SK-N-SH (cell line): ENCODE results near the gene NOL8.

Experiments used
- EP300 ChIP-seq, 2 experiments: IDR thresholded peaks; 2 replicates each; pipeline versions ENCODE4 v1.4.0 to v1.6.1; 2012; ENCODE audit warnings: borderline replicate concordance in 1 of 2, low read depth in 1 of 2, low read length in 1 of 2
- EZH2phosphoT487 ChIP-seq: fragments of 200-600 bp; sonication (generic); IDR thresholded peaks from 2 replicates; pipeline ENCODE4 v1.6.1; 2017; ENCODE audit warnings: low read depth, mixed run types, mild to moderate bottlenecking, antibody characterized with exemption, moderate library complexity, borderline replicate concordance
- POLR2AphosphoS5 ChIP-seq: IDR thresholded peaks from 2 replicates; pipeline ENCODE4 v1.6.1; 2012; ENCODE audit warnings: low read depth, low read length
- RAD21 ChIP-seq: IDR thresholded peaks from 2 replicates; pipeline ENCODE4 v1.6.1; 2012; ENCODE audit warnings: mild to moderate bottlenecking, low read length
- TEAD4 ChIP-seq: IDR thresholded peaks from 2 replicates; pipeline ENCODE4 v1.4.0; 2012; ENCODE audit warnings: mild to moderate bottlenecking, borderline replicate concordance; ENCODE audit not compliant: insufficient read depth
- TF ChIP-seq, protein P1 (sequence below): fragments of 200-600 bp; sonication (generic); IDR thresholded peaks from 2 replicates; pipeline ENCODE4 v1.6.1; 2017; ENCODE audit warnings: antibody characterized with exemption, mild to moderate bottlenecking, moderate library complexity

GRCh38 chr9:92310562-92310961 is 14.6 kb downstream of the NOL8 start:
- TF ChIP-seq EZH2phosphoT487 (no peak), POLR2AphosphoS5 (no peak), TEAD4 (no peak), EP300 (IDR thresholded peaks at IDR 0.05; ENCODE audit: borderline replicate concordance in 1 of 2, low read depth in 1 of 2, low read length in 1 of 2) (no peak), RAD21 (no peak)
- TF ChIP-seq, protein P1, sequence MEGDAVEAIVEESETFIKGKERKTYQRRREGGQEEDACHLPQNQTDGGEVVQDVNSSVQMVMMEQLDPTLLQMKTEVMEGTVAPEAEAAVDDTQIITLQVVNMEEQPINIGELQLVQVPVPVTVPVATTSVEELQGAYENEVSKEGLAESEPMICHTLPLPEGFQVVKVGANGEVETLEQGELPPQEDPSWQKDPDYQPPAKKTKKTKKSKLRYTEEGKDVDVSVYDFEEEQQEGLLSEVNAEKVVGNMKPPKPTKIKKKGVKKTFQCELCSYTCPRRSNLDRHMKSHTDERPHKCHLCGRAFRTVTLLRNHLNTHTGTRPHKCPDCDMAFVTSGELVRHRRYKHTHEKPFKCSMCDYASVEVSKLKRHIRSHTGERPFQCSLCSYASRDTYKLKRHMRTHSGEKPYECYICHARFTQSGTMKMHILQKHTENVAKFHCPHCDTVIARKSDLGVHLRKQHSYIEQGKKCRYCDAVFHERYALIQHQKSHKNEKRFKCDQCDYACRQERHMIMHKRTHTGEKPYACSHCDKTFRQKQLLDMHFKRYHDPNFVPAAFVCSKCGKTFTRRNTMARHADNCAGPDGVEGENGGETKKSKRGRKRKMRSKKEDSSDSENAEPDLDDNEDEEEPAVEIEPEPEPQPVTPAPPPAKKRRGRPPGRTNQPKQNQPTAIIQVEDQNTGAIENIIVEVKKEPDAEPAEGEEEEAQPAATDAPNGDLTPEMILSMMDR = no peak
